GM18517 (cell line): ENCODE results near the gene RHOBTB1.
"Not testable (repeated sequence)": the region's sequence is repeated elsewhere in the genome, so short reads cannot be mapped to it uniquely, and the experiment has no call there.

ENCODE experiments used
- ATAC-seq: cut with Tn5 transposase; IDR thresholded peaks from one replicate; pipeline ENCODE4 v1.9.1; 2021; ENCODE audit warnings: mild to moderate bottlenecking, moderate library complexity; ENCODE audit not compliant: unreplicated experiment

Gene RHOBTB1

DNA sequence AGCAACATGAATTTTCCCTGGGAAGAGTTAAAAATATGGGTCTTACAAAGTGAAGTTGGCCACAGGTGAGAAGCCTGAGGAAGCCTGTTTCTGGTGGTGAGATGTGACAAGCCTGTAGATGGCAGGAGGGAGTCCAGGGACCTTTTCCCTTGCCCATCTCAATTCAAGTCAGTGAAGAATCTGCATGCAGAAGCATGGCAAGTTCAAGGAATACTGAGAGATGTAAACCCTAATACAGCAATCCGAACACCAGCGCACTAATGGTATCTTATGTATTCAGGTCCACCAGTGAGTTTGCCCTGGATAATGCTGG is 73.6 kb downstream of the RHOBTB1 start:
- ATAC-seq: no peak

GRCh38 chr10:60869652-60870415 is 74.2 kb downstream of the RHOBTB1 start:
- ATAC-seq: no peak

DNA sequence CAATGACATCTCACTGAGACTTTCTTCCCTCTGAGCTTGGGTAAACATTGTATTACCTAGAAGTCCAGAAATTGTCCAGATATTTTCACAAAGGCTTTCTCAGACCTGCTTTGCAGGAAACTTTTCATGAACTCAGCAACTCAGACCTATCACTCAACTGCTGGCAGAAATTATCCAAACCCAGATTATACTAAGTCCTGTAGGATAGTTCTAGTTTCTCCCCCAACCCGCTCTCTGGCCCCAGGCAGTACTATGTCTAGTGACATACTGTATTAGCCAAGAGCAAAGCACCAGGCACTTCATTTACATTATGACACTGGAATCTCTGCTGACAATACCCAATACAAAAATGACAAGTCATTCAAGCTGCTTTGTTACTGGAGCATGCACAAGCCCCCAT is 75.0 kb downstream of the RHOBTB1 start:
- no peak for ATAC-seq

GRCh38 chr10:60865198-60865783 is 78.7 kb downstream of the RHOBTB1 start:
- no peak for ATAC-seq

- no peak for ATAC-seq
Observed at GRCh38 chr10:60863796-60864195, 80.2 kb downstream of the RHOBTB1 start.

DNA sequence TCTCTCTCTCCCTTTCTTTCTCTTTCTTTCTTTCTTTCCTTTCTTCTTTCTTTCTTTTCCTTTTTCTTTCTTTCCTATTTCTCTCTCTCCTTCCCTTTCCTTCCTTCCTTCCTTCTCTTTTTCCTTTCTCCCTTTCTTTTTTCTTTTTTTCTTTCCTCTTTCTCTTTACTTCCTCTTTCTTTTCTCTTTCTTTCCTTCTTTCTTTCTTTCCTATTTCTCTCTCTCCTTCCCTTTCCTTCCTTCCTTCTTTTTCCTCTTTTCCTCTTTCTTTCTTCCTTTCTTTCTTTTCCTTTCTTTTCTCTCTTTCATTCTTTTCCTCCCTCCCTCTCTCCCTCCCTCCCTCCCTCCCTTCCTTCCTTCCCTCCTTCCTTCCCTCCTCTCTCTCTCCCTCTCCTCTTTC is 81.5 kb downstream of the RHOBTB1 start:
- no peak for ATAC-seq

GRCh38 chr10:60856405-60856804 is 87.6 kb downstream of the RHOBTB1 start:
- ATAC-seq: no peak

GRCh38 chr10:60853637-60854036 is 90.3 kb downstream of the RHOBTB1 start:
- no peak for ATAC-seq

DNA sequence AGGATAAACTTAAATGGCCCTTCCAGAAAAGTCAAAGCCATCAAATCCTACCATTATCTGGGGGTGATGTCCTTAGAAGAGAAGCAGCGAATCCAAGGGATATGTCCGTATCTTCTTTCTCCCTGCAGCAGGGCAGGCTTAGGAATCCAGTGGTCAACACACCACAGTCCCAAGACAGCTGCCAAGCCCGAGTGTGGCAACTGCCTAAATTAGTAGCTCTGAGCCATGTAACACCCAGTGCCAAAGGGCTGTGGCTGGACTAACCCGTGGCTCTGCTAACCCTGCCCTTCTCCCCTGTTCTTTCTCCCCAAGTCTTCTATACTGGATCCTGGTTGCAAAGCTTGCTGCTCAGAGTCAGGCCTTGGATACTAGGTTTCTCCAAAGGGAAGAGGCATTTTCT is 90.9 kb downstream of the RHOBTB1 start:
- ATAC-seq: no peak

GRCh38 chr10:60849740-60850139 is 94.2 kb downstream of the RHOBTB1 start:
- no peak for ATAC-seq

GRCh38 chr10:60849217-60849616 is 94.8 kb downstream of the RHOBTB1 start:
- ATAC-seq: no peak

DNA sequence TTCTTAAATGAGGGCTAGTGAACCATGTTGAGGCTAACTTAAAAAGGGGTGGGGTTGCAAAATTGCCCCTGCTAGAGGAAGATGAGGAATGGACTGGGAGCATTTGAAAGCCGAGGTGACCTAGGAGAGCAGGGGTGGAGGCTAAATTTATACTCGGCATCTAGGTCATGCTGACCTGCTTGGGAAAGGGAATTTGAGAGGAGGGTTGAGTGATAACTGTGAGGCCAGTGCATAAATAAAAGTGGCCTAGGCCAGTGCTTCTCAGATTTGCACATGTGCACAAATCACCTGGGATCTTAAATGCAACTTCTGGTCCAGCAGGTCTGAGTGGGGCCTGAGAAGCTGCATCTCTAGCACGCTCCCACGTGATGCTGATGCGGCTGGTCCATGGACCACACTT is 95.3 kb downstream of the RHOBTB1 start:
- ATAC-seq: no peak

- ATAC-seq: no peak
Observed at GRCh38 chr10:60848126-60848525, 95.9 kb downstream of the RHOBTB1 start.

- no peak for ATAC-seq
Observed at GRCh38 chr10:60846173-60846572, 97.8 kb downstream of the RHOBTB1 start.

DNA sequence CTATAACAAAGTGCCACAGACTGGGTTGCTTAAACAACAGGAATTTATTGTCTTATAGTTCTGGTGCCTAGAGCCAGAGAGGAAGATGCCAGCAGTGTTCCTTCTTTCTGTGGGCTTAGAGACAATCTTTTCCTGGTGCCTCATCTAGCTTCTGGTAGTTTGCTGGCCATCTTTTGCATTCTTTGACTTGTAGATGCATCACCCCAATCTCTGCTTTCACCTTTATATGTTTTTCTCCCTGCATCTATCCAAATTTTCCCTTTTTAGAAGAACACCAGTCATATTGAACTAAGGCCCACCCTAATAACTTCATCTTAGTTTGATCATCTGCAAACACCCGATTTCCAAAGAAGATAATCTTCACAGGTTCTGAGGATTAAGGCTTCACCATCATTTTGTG is 98.9 kb downstream of the RHOBTB1 start:
- no peak for ATAC-seq

DNA sequence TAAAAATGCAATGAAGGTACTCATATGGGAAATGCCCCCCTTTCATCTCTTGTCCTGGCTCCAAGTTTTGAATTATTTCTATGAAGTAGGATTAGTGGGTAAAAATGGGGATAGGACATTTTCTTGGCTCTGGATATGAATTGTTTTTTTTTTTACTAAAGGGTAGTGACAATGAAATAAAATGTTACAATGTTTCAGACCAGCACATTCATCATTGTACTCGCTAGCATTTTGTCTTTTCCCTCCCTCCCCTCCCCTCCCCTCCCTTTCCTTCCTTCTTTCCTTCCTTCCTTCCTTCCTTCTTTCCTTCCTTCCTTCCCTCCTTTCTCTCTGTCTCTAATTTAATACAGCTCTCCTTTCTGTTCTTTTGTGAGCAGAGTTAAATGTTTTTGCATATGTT is 101.3 kb downstream of the RHOBTB1 start:
- ATAC-seq: no peak

DNA sequence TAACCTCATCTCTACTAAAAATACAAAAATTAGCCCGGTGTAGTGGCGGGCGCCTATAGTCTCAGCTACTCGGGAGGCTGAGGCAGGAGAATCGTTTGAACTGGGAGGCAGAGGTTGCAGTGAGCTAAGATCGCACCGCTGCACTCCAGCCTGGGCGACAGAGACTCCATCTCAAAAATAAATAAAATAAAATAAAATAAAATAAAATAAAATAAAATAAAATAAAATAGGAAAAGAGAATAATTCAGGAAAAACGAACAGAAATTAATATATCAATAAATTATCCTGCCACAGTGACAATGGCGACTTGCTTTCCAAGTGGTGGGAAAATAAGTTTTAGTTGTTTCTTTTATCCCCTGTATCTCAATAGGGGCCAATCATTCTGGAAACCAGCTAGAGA is 102.8 kb downstream of the RHOBTB1 start:
- not testable (repeated sequence) for ATAC-seq

DNA sequence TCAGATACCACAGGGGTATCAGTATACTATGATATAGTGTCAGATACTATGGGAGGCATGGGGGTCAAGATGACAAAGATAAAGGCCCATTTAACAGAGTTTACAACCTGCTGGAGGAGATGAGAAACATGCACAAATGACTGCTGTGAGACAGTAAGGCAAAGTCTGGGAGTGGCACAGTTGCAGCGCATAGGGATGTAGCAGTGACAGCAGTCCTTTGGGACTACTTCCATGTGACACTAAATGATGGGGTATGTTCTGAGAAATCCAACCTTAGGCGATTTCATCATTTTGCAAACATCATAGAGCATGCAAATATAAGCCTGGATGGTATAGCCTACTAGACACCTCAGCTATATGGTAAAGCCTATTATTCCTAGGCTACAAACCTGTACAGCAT is 108.9 kb downstream of the RHOBTB1 start:
- no peak for ATAC-seq

- ATAC-seq: no peak
Observed at GRCh38 chr10:60834401-60834800, 109.6 kb downstream of the RHOBTB1 start.

GRCh38 chr10:60832136-60832535 is 111.8 kb downstream of the RHOBTB1 start:
- not testable (repeated sequence) for ATAC-seq

DNA sequence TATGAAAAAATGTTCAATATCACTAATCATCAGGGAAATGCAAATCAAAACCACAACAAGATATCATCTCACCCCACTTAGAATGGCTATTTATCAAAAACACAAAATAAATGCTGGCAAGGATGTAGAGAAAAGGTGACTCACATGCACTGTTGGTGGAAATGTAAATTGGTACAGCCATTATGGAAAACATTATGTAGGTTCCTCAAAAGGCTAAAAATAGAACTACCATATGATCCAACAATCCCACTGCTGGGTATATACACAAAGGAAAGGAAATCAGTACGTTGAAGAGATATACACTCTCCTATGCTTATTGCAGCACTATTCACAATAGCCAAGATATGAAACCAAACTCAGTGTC is 115.5 kb downstream of the RHOBTB1 start:
- ATAC-seq: no peak

- no peak for ATAC-seq
Observed at GRCh38 chr10:60827791-60828488, 116.0 kb downstream of the RHOBTB1 start.
